ENCODE data around the gene ARL15.

- TF ChIP-seq CTCF (IDR thresholded peaks at IDR 0.05; ENCODE audit: borderline replicate concordance, extremely low read depth, low read length, poor library complexity, severe bottlenecking) (no peak), EZH2 (IDR thresholded peaks at IDR 0.05; ENCODE audit: borderline replicate concordance, low read depth, low read length, severe bottlenecking) (no peak)
Observed at GRCh38 chr5:53908757-53909156, 401.6 kb downstream of the ARL15 start.
